HepG2 (cell line): ENCODE results near the gene NFKBIA. TPM values are rescaled to one million over a fixed set of nuclear protein-coding genes. Genes with fewer than 3 reads are reported as not detected.
A peak's percentile ranks its signal among the peaks of the same experiment; 100 is the strongest.

Experiments
- GTF3A ChIP-seq: sonication (generic); formaldehyde crosslinking; conservative IDR thresholded peaks from 2 replicates; pipeline ENCODE4 v1.4.0; 2020; ENCODE audit warnings: mild to moderate bottlenecking, missing genetic modification reagents
- IRX3 ChIP-seq: sonication (generic); formaldehyde crosslinking; IDR thresholded peaks from 2 replicates; pipeline ENCODE4 v1.8.1; 2023; ENCODE audit warnings: mild to moderate bottlenecking, low read depth, missing genetic modification reagents, borderline replicate concordance
- MATR3 ChIP-seq: sonication (generic); formaldehyde crosslinking; IDR thresholded peaks from 2 replicates; pipeline ENCODE4 v1.4.0; 2020; ENCODE audit warnings: missing genetic modification reagents
- TBL1XR1 ChIP-seq: fragments of 150-350 bp; IDR thresholded peaks from 2 replicates; pipeline ENCODE4 v1.6.1; 2014; ENCODE audit warnings: borderline replicate concordance, low read length; ENCODE audit not compliant: partially characterized antibody
- THYN1 ChIP-seq: sonication (generic); formaldehyde crosslinking; IDR thresholded peaks from 2 replicates; pipeline ENCODE4 v1.8.1; 2023; ENCODE audit warnings: low read depth, mild to moderate bottlenecking, moderate library complexity, missing genetic modification reagents, borderline replicate concordance
- ZFYVE20 ChIP-seq: sonication (generic); formaldehyde crosslinking; IDR thresholded peaks from 2 replicates; pipeline ENCODE4 v1.8.0; 2023; ENCODE audit warnings: low read depth, mild to moderate bottlenecking, moderate library complexity, missing genetic modification reagents, borderline replicate concordance
- ZNF263 ChIP-seq: sonication (generic); formaldehyde crosslinking; IDR thresholded peaks from 2 replicates; pipeline ENCODE4 v1.4.0; 2020; ENCODE audit warnings: missing genetic modification reagents
- ZNF33B ChIP-seq: sonication (generic); formaldehyde crosslinking; IDR thresholded peaks from 2 replicates; pipeline ENCODE4 v1.5.1; 2020; ENCODE audit warnings: mild to moderate bottlenecking, missing genetic modification reagents
- ZNF562 ChIP-seq: sonication (generic); formaldehyde crosslinking; IDR thresholded peaks from 2 replicates; pipeline ENCODE4 v1.8.0; 2022; ENCODE audit warnings: missing genetic modification reagents, borderline replicate concordance
- ZNF572 ChIP-seq: sonication (generic); formaldehyde crosslinking; IDR thresholded peaks from 2 replicates; pipeline ENCODE4 v1.5.1; 2020; ENCODE audit warnings: mild to moderate bottlenecking, missing genetic modification reagents
- ZNF703 ChIP-seq: sonication (generic); formaldehyde crosslinking; IDR thresholded peaks from 2 replicates; pipeline ENCODE4 v1.5.1; 2020; ENCODE audit warnings: missing genetic modification reagents, mild to moderate bottlenecking, moderate library complexity, borderline replicate concordance
- ZNF766 ChIP-seq: sonication (generic); formaldehyde crosslinking; IDR thresholded peaks from 2 replicates; pipeline ENCODE4 v1.5.0; 2020; ENCODE audit warnings: missing genetic modification reagents, borderline replicate concordance
- ZNF772 ChIP-seq: sonication (generic); formaldehyde crosslinking; IDR thresholded peaks from 2 replicates; pipeline ENCODE4 v1.5.0; 2020; ENCODE audit warnings: mild to moderate bottlenecking, missing genetic modification reagents
- polyA plus RNA-seq, 8 experiments: library from polyadenylated mRNA; depleted of rRNA in 3 of 8; stranded (reverse) in 7 of 8; unstranded in 1 of 8; fragments of >200 nt; fragmentation: Illumina TruSeq in 4 of 8; extraction: Trizol in 4 of 8; gene quantifications; 2 replicates each; pipeline versions ENCODE4 v1.2.1 to v1.2.3, GENCODE V29; 2011 to 2016; ENCODE audit warnings: low read depth in 4 of 8, missing spikeins in 1 of 8, mixed read lengths in 1 of 8; ENCODE audit not compliant: insufficient read depth in 1 of 8
- total RNA-seq, 5 experiments: library from RNA; depleted of rRNA; stranded (reverse); fragments of >200 nt; fragmentation: Illumina TruSeq; extraction: Trizol; gene quantifications; 2 replicates each; pipeline ENCODE4 v1.2.3, GENCODE V29; 2016; ENCODE audit warnings: low read depth in 1 of 5
- TF ChIP-seq, protein P1 (sequence below): sonication (generic); formaldehyde crosslinking; IDR thresholded peaks from 2 replicates; pipeline ENCODE4 v1.9.0; 2022; ENCODE audit warnings: low read depth, missing genetic modification reagents
- TF ChIP-seq, protein P2 (sequence below): sonication (generic); formaldehyde crosslinking; IDR thresholded peaks from 2 replicates; pipeline ENCODE4 v1.8.0; 2022; ENCODE audit warnings: mild to moderate bottlenecking, missing genetic modification reagents, moderate library complexity
- TF ChIP-seq, protein P3 (sequence below): sonication (generic); formaldehyde crosslinking; IDR thresholded peaks from 2 replicates; pipeline ENCODE4 v1.8.0; 2022; ENCODE audit warnings: low read depth, missing genetic modification reagents
- TF ChIP-seq, protein P4 (sequence below): sonication (generic); formaldehyde crosslinking; IDR thresholded peaks from 2 replicates; pipeline ENCODE4 v1.4.0; 2020; ENCODE audit warnings: mild to moderate bottlenecking, missing genetic modification reagents
- TF ChIP-seq, protein P5 (sequence below): IDR thresholded peaks from 2 replicates; pipeline ENCODE4 v1.6.1; 2016; ENCODE audit warnings: low read depth, borderline replicate concordance

NFKBIA gene
- total and polyA plus RNA-seq, 2 of the 13 experiments (the other 11 are each of a cell fraction or from before 2014, with no cell fraction given) = 197 to 319 TPM

DNA sequence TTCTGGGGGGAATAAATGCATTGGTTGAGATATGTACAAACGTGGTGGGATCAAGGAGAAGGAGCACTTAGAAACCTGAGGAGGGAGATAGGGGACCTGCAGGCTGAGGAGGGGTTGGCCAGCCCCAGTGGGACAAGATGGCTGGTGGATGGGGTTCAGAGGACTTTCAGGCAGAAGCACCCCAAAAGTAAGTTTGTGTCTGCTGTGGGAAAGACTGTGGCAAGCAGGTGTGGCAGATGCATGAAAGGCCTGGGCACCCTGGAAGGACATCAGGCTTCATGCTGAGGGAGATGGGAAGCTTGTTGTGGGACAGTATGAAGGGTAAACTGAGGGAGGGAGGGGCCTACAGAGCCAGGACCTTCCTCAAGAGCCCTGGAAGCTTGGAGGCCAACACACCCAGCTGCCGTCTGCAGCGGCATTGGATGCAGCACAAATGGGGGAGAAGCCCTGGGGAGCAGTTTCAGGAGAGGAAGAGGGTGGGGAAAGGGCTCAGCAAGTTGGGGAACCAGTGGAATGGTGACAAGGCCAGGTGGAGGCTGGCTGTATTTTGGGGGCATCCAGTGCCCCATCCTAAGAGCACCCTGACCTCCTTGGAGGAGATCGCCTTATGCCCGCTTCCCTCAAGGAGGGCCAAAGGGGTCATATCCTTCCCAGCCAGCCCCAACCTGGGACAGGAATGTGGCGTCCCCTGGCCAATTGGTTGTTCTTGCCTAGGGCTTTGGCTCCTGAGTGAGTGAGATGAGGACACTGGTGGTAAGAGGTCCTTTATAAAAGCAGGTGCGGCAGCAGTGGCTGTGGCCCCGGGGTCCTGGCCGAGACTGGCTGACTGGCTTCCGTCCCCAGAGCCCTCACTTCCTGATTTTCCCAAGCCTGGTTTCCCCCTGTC lies 20.7 kb downstream of the NFKBIA start (continued):
- peak; percentile 49; the same call in 1 of the 2 replicates for TF ChIP-seq ZNF766 (CRISPR knock-in tag)
- 0 out of 2 replicates have a peak, but pooled peaks have one; percentile 63 for TF ChIP-seq MATR3 (CRISPR knock-in tag)
- no peak for TF ChIP-seq ZNF772 (CRISPR knock-in tag)
- no peak for TF ChIP-seq ZNF33B (CRISPR knock-in tag)
- TF ChIP-seq, protein P1, sequence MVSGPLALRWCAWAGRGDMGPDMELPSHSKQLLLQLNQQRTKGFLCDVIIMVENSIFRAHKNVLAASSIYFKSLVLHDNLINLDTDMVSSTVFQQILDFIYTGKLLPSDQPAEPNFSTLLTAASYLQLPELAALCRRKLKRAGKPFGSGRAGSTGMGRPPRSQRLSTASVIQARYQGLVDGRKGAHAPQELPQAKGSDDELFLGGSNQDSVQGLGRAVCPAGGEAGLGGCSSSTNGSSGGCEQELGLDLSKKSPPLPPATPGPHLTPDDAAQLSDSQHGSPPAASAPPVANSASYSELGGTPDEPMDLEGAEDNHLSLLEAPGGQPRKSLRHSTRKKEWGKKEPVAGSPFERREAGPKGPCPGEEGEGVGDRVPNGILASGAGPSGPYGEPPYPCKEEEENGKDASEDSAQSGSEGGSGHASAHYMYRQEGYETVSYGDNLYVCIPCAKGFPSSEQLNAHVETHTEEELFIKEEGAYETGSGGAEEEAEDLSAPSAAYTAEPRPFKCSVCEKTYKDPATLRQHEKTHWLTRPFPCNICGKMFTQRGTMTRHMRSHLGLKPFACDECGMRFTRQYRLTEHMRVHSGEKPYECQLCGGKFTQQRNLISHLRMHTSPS (CRISPR knock-in tag) = no peak
- TF ChIP-seq THYN1 = no peak
- no peak for TF ChIP-seq ZNF562 (CRISPR knock-in tag)
- TF ChIP-seq ZNF263 (CRISPR knock-in tag) = peak; percentile 34; the same call in 1 of the 2 replicates
- no peak; the same call in 1 of the 2 replicates for TF ChIP-seq IRX3
- TF ChIP-seq, protein P2, sequence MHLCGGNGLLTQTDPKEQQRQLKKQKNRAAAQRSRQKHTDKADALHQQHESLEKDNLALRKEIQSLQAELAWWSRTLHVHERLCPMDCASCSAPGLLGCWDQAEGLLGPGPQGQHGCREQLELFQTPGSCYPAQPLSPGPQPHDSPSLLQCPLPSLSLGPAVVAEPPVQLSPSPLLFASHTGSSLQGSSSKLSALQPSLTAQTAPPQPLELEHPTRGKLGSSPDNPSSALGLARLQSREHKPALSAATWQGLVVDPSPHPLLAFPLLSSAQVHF = no peak
- TF ChIP-seq, protein P3, sequence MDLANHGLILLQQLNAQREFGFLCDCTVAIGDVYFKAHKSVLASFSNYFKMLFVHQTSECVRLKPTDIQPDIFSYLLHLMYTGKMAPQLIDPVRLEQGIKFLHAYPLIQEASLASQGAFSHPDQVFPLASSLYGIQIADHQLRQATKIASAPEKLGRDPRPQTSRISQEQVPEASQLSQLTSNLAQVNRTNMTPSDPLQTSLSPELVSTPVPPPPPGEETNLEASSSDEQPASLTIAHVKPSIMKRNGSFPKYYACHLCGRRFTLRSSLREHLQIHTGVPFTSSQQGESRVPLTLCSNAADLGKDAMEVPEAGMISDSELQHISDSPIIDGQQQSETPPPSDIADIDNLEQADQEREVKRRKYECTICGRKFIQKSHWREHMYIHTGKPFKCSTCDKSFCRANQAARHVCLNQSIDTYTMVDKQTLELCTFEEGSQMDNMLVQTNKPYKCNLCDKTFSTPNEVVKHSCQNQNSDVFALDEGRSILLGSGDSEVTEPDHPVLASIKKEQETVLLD (CRISPR knock-in tag) = no peak
- TF ChIP-seq ZFYVE20 (CRISPR knock-in tag) = no peak
- peak; percentile 9 for TF ChIP-seq TBL1XR1
- TF ChIP-seq, protein P4, sequence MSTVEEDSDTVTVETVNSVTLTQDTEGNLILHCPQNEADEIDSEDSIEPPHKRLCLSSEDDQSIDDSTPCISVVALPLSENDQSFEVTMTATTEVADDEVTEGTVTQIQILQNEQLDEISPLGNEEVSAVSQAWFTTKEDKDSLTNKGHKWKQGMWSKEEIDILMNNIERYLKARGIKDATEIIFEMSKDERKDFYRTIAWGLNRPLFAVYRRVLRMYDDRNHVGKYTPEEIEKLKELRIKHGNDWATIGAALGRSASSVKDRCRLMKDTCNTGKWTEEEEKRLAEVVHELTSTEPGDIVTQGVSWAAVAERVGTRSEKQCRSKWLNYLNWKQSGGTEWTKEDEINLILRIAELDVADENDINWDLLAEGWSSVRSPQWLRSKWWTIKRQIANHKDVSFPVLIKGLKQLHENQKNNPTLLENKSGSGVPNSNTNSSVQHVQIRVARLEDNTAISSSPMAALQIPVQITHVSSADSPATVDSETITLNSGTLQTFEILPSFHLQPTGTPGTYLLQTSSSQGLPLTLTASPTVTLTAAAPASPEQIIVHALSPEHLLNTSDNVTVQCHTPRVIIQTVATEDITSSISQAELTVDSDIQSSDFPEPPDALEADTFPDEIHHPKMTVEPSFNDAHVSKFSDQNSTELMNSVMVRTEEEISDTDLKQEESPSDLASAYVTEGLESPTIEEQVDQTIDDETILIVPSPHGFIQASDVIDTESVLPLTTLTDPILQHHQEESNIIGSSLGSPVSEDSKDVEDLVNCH = no peak
- TF ChIP-seq, protein P5, sequence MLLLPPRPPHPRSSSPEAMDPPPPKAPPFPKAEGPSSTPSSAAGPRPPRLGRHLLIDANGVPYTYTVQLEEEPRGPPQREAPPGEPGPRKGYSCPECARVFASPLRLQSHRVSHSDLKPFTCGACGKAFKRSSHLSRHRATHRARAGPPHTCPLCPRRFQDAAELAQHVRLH (CRISPR knock-in tag) = 0 out of 2 replicates have a peak, but pooled peaks have one; percentile 5
- no peak for TF ChIP-seq ZNF703 (CRISPR knock-in tag)
- 0 out of 2 replicates have a peak, but pooled peaks have one; percentile 23 for TF ChIP-seq ZNF572 (CRISPR knock-in tag)
- TF ChIP-seq GTF3A (CRISPR knock-in tag) = no peak
